Measurements from ENCODE around the gene TOR2A. TPM values are rescaled to one million over a fixed set of nuclear protein-coding genes. Genes with fewer than 3 reads are reported as not detected.

TOR2A gene
- total and polyA plus RNA-seq, 9 of the 15 experiments (the other 6 are each of a cell fraction or from before 2014, with no cell fraction given): 0.80 to 25.9 (median 11.1) TPM

- TF ChIP-seq RREB1 (CRISPR knock-in tag; IDR thresholded peaks at IDR 0.05) (no peak), CREB5 (CRISPR knock-in tag; IDR thresholded peaks at IDR 0.05) (no peak), JUNB (CRISPR knock-in tag; conservative IDR thresholded peaks at IDR 0.05) (peak; percentile 68; the same call in 1 of the 2 replicates), SP1 (CRISPR knock-in tag; IDR thresholded peaks at IDR 0.05) (peak; percentile 98), TAL1 (IDR thresholded peaks at IDR 0.05) (no peak), PHF21A (IDR thresholded peaks at IDR 0.05; ENCODE audit: borderline replicate concordance, low read depth) (no peak), LCOR (CRISPR knock-in tag; IDR thresholded peaks at IDR 0.05) (peak; percentile 77; the same call in 1 of the 2 replicates), SIX5 (IDR thresholded peaks at IDR 0.05; ENCODE audit: borderline replicate concordance in 1 of 2, insufficient read depth in 1 of 2, low read depth in 1 of 2, low read length in 2 of 2) (peak; percentile 52 to 54; a peak in 2 of 4 replicates), ELF2 (CRISPR knock-in tag; IDR thresholded peaks at IDR 0.05) (peak; percentile 100), NCOR1 (IDR thresholded peaks at IDR 0.05) (peak; percentile 93), RB1 (IDR thresholded peaks at IDR 0.05; ENCODE audit: low read depth) (peak; percentile 54; the same call in 1 of the 2 replicates), NRF1 (conservative IDR thresholded peaks at IDR 0.05 in 1 of 2, IDR thresholded peaks at IDR 0.05 in 1 of 2) (peak; percentile 35 to 39; a peak in 2 of 4 replicates), RBFOX2 (IDR thresholded peaks at IDR 0.05; ENCODE audit: low read depth, low read length) (peak; percentile 81), PRDM10 (IDR thresholded peaks at IDR 0.05; ENCODE audit: partially characterized antibody) (peak; percentile 89)
Measured at GRCh38 chr9:127715470-127716337, 19.4 kb downstream of the TOR2A start, which contains the start of the genes PTRH1 and TTC16 (continued).
